NAMALWA (cell line): ENCODE measurements around the gene POLN.
"Not testable (repeated sequence)": the region's sequence is repeated elsewhere in the genome, so short reads cannot be mapped to it uniquely, and the experiment has no call there.

Experiments used
- DNase-seq: peaks from one replicate; pipeline ENCODE4 v3.0.0-alpha.2; 2015; ENCODE audit warnings: low spot score

POLN gene

GRCh38 chr4:2251073-2251794, 9.3 kb upstream of the POLN start:
- no peak for DNase-seq

GRCh38 chr4:2250357-2251072, 8.6 kb upstream of the POLN start:
- DNase-seq: no peak

GRCh38 chr4:2249526-2250356, 7.8 kb upstream of the POLN start:
- DNase-seq: no peak

- DNase-seq: no peak
These were observed 6.9 kb upstream of the POLN start for GRCh38 chr4:2248821-2249261.

- no peak for DNase-seq
These were observed 6.3 kb upstream of the POLN start for GRCh38 chr4:2248044-2248780.

GRCh38 chr4:2247128-2248043, 5.5 kb upstream of the POLN start:
- DNase-seq: no peak

GRCh38 chr4:2246384-2247127, 4.6 kb upstream of the POLN start:
- no peak for DNase-seq

GRCh38 chr4:2245787-2246275, 3.9 kb upstream of the POLN start:
- DNase-seq: no peak

GRCh38 chr4:2245057-2245786, 3.3 kb upstream of the POLN start:
- DNase-seq: no peak

GRCh38 chr4:2243681-2244380, 1.9 kb upstream of the POLN start:
- DNase-seq: peak; percentile 62

- DNase-seq: no peak
These were observed 918 bp downstream of the POLN start for GRCh38 chr4:2241003-2241402.

- DNase-seq: no peak
These were observed 4.8 kb downstream of the POLN start for GRCh38 chr4:2236944-2237666.

- no peak for DNase-seq
These were observed 10.8 kb downstream of the POLN start for GRCh38 chr4:2231082-2231481.

GRCh38 chr4:2226261-2226660, 15.7 kb downstream of the POLN start:
- DNase-seq: no peak

- no peak for DNase-seq
These were observed 19.1 kb downstream of the POLN start for GRCh38 chr4:2222838-2223237.

GRCh38 chr4:2221378-2221777, 20.5 kb downstream of the POLN start:
- DNase-seq: not testable (repeated sequence)

GRCh38 chr4:2220016-2220630, 21.8 kb downstream of the POLN start:
- DNase-seq: peak; percentile 88
